OCI-LY7 (cell line): Measurements from ENCODE around the gene HIP1. TPM values are rescaled to one million over a fixed set of nuclear protein-coding genes. Genes with fewer than 3 reads are reported as not detected.

Source experiments
- BruUV-seq: library from RNA; stranded (reverse); fragments of 400-500 nt; replicated peaks from 2 replicates; lab custom pipeline; 2021; lab: Mats Ljungman, UMichigan
- CTCF ChIA-PET: fragments of 300-600 bp; sonication (Branson Sonifier 250); formaldehyde crosslinking; loops from one replicate; lab custom pipeline; 2022; ENCODE audit warnings: antibody characterized with exemption; ENCODE audit not compliant: unreplicated experiment; lab: Charles Lee
- POLR2A ChIA-PET: fragments of 300-600 bp; sonication (Branson Sonifier 250); formaldehyde crosslinking; loops from one replicate; lab custom pipeline; 2022; ENCODE audit warnings: antibody characterized with exemption; lab: Charles Lee
- DNase-seq: peaks from one replicate; pipeline ENCODE4 v3.0.0-alpha.2; 2015; ENCODE audit warnings: low spot score
- H2AFZ ChIP-seq: fragments of 200-600 bp; sonication (generic), shearing (Covaris generic); 2 replicates; pipeline ENCODE4 v1.6.1; 2014; ENCODE audit warnings: mild to moderate bottlenecking, antibody characterized with exemption, low read length, moderate library complexity
- H3K27ac ChIP-seq: fragments of 200-600 bp; sonication (generic); 2 replicates; pipeline ENCODE4 v1.5.1; 2014; ENCODE audit warnings: mixed run types, low read depth, mild to moderate bottlenecking, moderate library complexity, low read length, inconsistent platforms; ENCODE audit not compliant: poor library complexity, severe bottlenecking
- H3K36me3 ChIP-seq: fragments of 200-600 bp; sonication (generic); 2 replicates; pipeline ENCODE4 v1.6.1; 2014; ENCODE audit warnings: mild to moderate bottlenecking, antibody characterized with exemption, low read length, moderate library complexity, mixed read lengths; ENCODE audit not compliant: insufficient read depth
- H3K4me1 ChIP-seq: fragments of 200-600 bp; sonication (generic); 2 replicates; pipeline ENCODE4 v1.5.1; 2014; ENCODE audit warnings: mild to moderate bottlenecking, low read length; ENCODE audit not compliant: insufficient read depth, poor library complexity, severe bottlenecking
- H3K4me2 ChIP-seq: fragments of 200-600 bp; sonication (generic); 2 replicates; pipeline ENCODE4 v1.6.1; 2014; ENCODE audit warnings: mild to moderate bottlenecking, low read length
- H3K4me3 ChIP-seq: fragments of 200-600 bp; sonication (generic); 2 replicates; pipeline ENCODE4 v1.5.1; 2014; ENCODE audit warnings: mild to moderate bottlenecking, low read depth, low read length; ENCODE audit not compliant: poor library complexity, severe bottlenecking
- H3K79me2 ChIP-seq: fragments of 200-600 bp; sonication (generic); 2 replicates; pipeline ENCODE4 v1.6.1; 2016; ENCODE audit warnings: low read depth, mild to moderate bottlenecking, low read length, moderate library complexity, mixed read lengths; ENCODE audit not compliant: insufficient read depth
- H3K9me2 ChIP-seq: fragments of 200-600 bp; sonication (generic); 2 replicates; pipeline ENCODE4 v1.6.1; 2016; ENCODE audit warnings: mild to moderate bottlenecking, low read length, mixed read lengths; ENCODE audit not compliant: insufficient read depth
- H3K9me3 ChIP-seq: fragments of 200-600 bp; sonication (generic); 2 replicates; pipeline ENCODE4 v1.6.1; 2014; ENCODE audit warnings: mild to moderate bottlenecking, mixed run types, low read length, mixed read lengths
- H4K20me1 ChIP-seq: fragments of 200-600 bp; sonication (generic); 2 replicates; pipeline ENCODE4 v1.6.1; 2014; ENCODE audit warnings: mild to moderate bottlenecking, antibody characterized with exemption, low read length, moderate library complexity, mixed read lengths; ENCODE audit not compliant: insufficient read depth
- EZH2phosphoT487 ChIP-seq: fragments of 200-600 bp; sonication (generic); IDR thresholded peaks from 2 replicates; pipeline ENCODE4 v1.6.1; 2018; ENCODE audit warnings: low read depth, borderline replicate concordance, mild to moderate bottlenecking, mixed run types, antibody characterized with exemption, low read length, moderate library complexity, mixed read lengths
- intact Hi-C: fragments of 100-400 bp; cut with micrococcal nuclease; formaldehyde crosslinking; loops from one replicate; pipeline ENCODE4 v1.10.0; 2022; ENCODE audit not compliant: unreplicated experiment
- total RNA-seq, 2 experiments: library from RNA; depleted of rRNA in 1 of 2; stranded (reverse); fragments of >200 nt in 1 of 2; shearing (Covaris generic) in 1 of 2; gene quantifications; 2 replicates each; pipeline ENCODE4 v1.2.3, GENCODE V29; 2014 to 2022
- TF ChIP-seq, protein P1 (sequence below): fragments of 200-600 bp; sonication (generic); conservative IDR thresholded peaks from 2 replicates; pipeline ENCODE4 v1.5.1; 2014; ENCODE audit warnings: mild to moderate bottlenecking, antibody characterized with exemption, low read length, moderate library complexity, mixed read lengths

HIP1 gene
- total RNA-seq, 2 experiments from 2014 or later: 15.0 to 27.8 TPM

GRCh38 chr7:75662579-75663301, 76.0 kb downstream of the HIP1 start:
- peak overlapping the region; percentile 95 for H3K27ac ChIP-seq
- H3K9me3 ChIP-seq: no peaks in the 10 kb centered on the region
- H3K79me2 ChIP-seq: no peaks in the 10 kb centered on the region
- no peaks in the 10 kb centered on the region for H4K20me1 ChIP-seq
- no TSS peak for BruUV-seq
- DNase-seq: peak; percentile 91
- no peaks in the 10 kb centered on the region for H3K9me2 ChIP-seq
- TF ChIP-seq EZH2phosphoT487: no peak
- TF ChIP-seq, protein P1, sequence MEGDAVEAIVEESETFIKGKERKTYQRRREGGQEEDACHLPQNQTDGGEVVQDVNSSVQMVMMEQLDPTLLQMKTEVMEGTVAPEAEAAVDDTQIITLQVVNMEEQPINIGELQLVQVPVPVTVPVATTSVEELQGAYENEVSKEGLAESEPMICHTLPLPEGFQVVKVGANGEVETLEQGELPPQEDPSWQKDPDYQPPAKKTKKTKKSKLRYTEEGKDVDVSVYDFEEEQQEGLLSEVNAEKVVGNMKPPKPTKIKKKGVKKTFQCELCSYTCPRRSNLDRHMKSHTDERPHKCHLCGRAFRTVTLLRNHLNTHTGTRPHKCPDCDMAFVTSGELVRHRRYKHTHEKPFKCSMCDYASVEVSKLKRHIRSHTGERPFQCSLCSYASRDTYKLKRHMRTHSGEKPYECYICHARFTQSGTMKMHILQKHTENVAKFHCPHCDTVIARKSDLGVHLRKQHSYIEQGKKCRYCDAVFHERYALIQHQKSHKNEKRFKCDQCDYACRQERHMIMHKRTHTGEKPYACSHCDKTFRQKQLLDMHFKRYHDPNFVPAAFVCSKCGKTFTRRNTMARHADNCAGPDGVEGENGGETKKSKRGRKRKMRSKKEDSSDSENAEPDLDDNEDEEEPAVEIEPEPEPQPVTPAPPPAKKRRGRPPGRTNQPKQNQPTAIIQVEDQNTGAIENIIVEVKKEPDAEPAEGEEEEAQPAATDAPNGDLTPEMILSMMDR: no peak
- H3K4me2 ChIP-seq: peak overlapping the region; percentile 79
- H3K36me3 ChIP-seq: no peaks in the 10 kb centered on the region; the same call in none of the 2 replicates
- intact Hi-C loops: loop anchor here (1.0 to 5.0 kb wide), 4 partner anchors 26 to 76 kb away; partner anchors contain the start of gene HIP1
- H3K4me1 ChIP-seq: peaks cover 44% of the 10 kb centered on the region
- H2AFZ ChIP-seq: peak overlapping the region; percentile 49; the same call in 1 of the 2 replicates
- ChIA-PET POLR2A (interaction anchor here (0.5 to 2.8 kb wide), 10 partner anchors 11 to 77 kb away, joined by 3 to 9 read pairs (median 6); partner anchors contain the start of gene HIP1), CTCF (interaction anchor here (0.6 to 1.5 kb wide), 3 partner anchors 20 to 179 kb away, joined by 3 to 5 read pairs (median 5); no protein-coding TSS in a partner anchor)
- peak overlapping the region; percentile 58 for H3K4me3 ChIP-seq

DNA sequence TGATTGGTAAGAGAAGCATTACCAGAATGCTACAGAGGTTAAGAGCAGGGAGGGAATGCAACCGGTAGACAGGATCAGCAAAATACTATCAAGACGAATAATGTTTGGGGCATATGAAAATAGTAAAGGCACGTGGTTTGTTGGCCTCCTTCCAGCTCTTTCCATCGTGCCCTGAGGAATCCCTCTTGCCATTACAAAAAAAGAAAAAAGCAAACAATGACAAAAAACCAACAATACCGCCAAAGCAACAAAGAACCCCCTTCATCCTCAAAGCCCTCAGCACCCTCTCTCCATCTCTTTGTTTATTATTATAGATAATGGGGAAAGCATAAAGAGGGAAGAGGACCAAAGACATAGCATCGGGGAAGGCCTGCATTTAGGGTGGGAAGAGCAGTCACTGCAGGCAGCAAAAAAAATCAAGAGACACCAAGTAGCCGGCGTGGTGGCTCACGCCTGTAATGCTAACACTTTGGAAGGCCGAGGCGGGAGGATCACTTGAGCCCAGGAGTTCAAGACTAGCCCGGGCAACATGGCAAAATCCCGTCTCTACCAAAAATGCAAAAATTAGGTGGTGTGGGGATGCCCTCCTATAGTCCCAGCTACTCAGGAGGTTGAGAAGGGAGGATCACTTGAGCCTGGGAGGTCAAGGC, 78.0 kb downstream of the HIP1 start:
- H3K79me2 ChIP-seq: no peaks in the 10 kb centered on the region
- DNase-seq: no peak
- no peak overlapping the region for H2AFZ ChIP-seq
- no peaks in the 10 kb centered on the region for H3K9me2 ChIP-seq
- H3K9me3 ChIP-seq: no peaks in the 10 kb centered on the region
- no peaks in the 10 kb centered on the region; the same call in none of the 2 replicates for H3K36me3 ChIP-seq
- H3K4me2 ChIP-seq: no peak overlapping the region
- intact Hi-C loops: loop anchor here (5.0 kb wide), 1 partner anchor 52 kb away; no protein-coding TSS in a partner anchor
- H3K27ac ChIP-seq: no peak overlapping the region
- no peak for TF ChIP-seq EZH2phosphoT487
- TF ChIP-seq, protein P1: no peak
- peaks cover 44% of the 10 kb centered on the region for H3K4me1 ChIP-seq
- ChIA-PET CTCF (no interaction called here), POLR2A (interaction anchor here (0.6 to 0.8 kb wide), 4 partner anchors 26 to 88 kb away, joined by 3 to 6 read pairs (median 4); no protein-coding TSS in a partner anchor)
- BruUV-seq: no TSS peak
- no peaks in the 10 kb centered on the region for H4K20me1 ChIP-seq
- H3K4me3 ChIP-seq: no peak overlapping the region
